PC-3 (cell line): ENCODE results near the gene PGF.

Experiments
- CTCF ChIP-seq: fragments of 300-600 bp; sonication (generic); conservative IDR thresholded peaks from 2 replicates; pipeline ENCODE4 v1.5.1; 2017; ENCODE audit warnings: antibody characterized with exemption, low read depth, mild to moderate bottlenecking, low read length
- EZH2phosphoT487 ChIP-seq: fragments of 300-600 bp; sonication (generic); IDR thresholded peaks from 2 replicates; pipeline ENCODE4 v1.6.1; 2018; ENCODE audit warnings: mild to moderate bottlenecking, antibody characterized with exemption, low read length, borderline replicate concordance

- TF ChIP-seq EZH2phosphoT487 (no peak), CTCF (no peak)
Measured at GRCh38 chr14:74981833-74982232, 26.4 kb upstream of the PGF start.
